ENCODE measurements around the gene CNPY4. TPM values are rescaled to one million over a fixed set of nuclear protein-coding genes. Genes with fewer than 3 reads are reported as not detected.

CNPY4 gene
- total RNA-seq, 1 donor from 2014 or later, result 27.7 TPM

GRCh38 chr7:100082978-100083377 lies 36.5 kb upstream of the CNPY4 start:
- H3K4me1 Mint-ChIP-seq, result peaks cover 44% of the 10 kb centered on the region

GRCh38 chr7:100085515-100085914 lies 33.9 kb upstream of the CNPY4 start:
- H3K27me3 Mint-ChIP-seq (ENCODE audit: low read depth), result peaks cover 39% of the 10 kb centered on the region
- H3K4me1 Mint-ChIP-seq, result peaks cover 42% of the 10 kb centered on the region
- peak overlapping the region; percentile 64 for H3K4me3 Mint-ChIP-seq
- TF ChIP-seq CTCF (conservative IDR thresholded peaks at IDR 0.05), result no peak
- H3K9me3 Mint-ChIP-seq, result no peaks in the 10 kb centered on the region
- no peak for DNase-seq (ENCODE audit: low read depth, low spot score)
- H3K36me3 Mint-ChIP-seq (ENCODE audit: low read depth), result peaks cover 3% of the 10 kb centered on the region
- no peak overlapping the region for H3K27ac Mint-ChIP-seq (ENCODE audit: unreplicated experiment)

More at GRCh38 chr7:100082978-100083377, 36.5 kb upstream of the CNPY4 start:
- no peak for TF ChIP-seq CTCF (conservative IDR thresholded peaks at IDR 0.05)
- Mint-ChIP-seq H3K36me3 (ENCODE audit: low read depth) (peaks cover 16% of the 10 kb centered on the region), H3K4me3 (peak overlapping the region; percentile 97), H3K9me3 (no peaks in the 10 kb centered on the region), H3K27me3 (ENCODE audit: low read depth) (peaks cover 33% of the 10 kb centered on the region), H3K27ac (ENCODE audit: unreplicated experiment) (no peak overlapping the region)
- DNase-seq (ENCODE audit: low read depth, low spot score), result no peak

- H3K27me3 Mint-ChIP-seq (ENCODE audit: low read depth), result peaks cover 52% of the 10 kb centered on the region
- H3K27ac Mint-ChIP-seq (ENCODE audit: unreplicated experiment), result no peak overlapping the region
- TF ChIP-seq CTCF (conservative IDR thresholded peaks at IDR 0.05), result no peak
Observed at GRCh38 chr7:100087055-100087750, 32.2 kb upstream of the CNPY4 start.

GRCh38 chr7:100088095-100088620 lies 31.3 kb upstream of the CNPY4 start:
- no peak for DNase-seq (ENCODE audit: low read depth, low spot score)
- H3K27me3 Mint-ChIP-seq (ENCODE audit: low read depth), result peaks cover 56% of the 10 kb centered on the region
- peaks cover 25% of the 10 kb centered on the region for H3K36me3 Mint-ChIP-seq (ENCODE audit: low read depth)
- H3K4me3 Mint-ChIP-seq, result peak overlapping the region; percentile 99
- no peak for TF ChIP-seq CTCF (conservative IDR thresholded peaks at IDR 0.05)
- peak overlapping the region; percentile 75 for H3K27ac Mint-ChIP-seq (ENCODE audit: unreplicated experiment)
- H3K4me1 Mint-ChIP-seq, result peaks cover 45% of the 10 kb centered on the region
- H3K9me3 Mint-ChIP-seq, result no peaks in the 10 kb centered on the region

More at GRCh38 chr7:100087055-100087750, 32.2 kb upstream of the CNPY4 start:
- H3K36me3 Mint-ChIP-seq (ENCODE audit: low read depth), result peaks cover 16% of the 10 kb centered on the region
- DNase-seq (ENCODE audit: low read depth, low spot score), result no peak
- H3K9me3 Mint-ChIP-seq, result no peaks in the 10 kb centered on the region
- peak overlapping the region; percentile 99 for H3K4me3 Mint-ChIP-seq
- peaks cover 43% of the 10 kb centered on the region for H3K4me1 Mint-ChIP-seq

- Mint-ChIP-seq H3K9me3 (no peaks in the 10 kb centered on the region), H3K4me1 (peaks cover 52% of the 10 kb centered on the region), H3K27ac (ENCODE audit: unreplicated experiment) (peak within 1 kb of the TSS; percentile 81), H3K36me3 (ENCODE audit: low read depth) (peaks cover 32% of the 10 kb centered on the region), H3K27me3 (ENCODE audit: low read depth) (peaks cover 60% of the 10 kb centered on the region), H3K4me3 (peak within 1 kb of the TSS; percentile 99)
- TF ChIP-seq CTCF (conservative IDR thresholded peaks at IDR 0.05), result no peak
- peak; percentile 80 for DNase-seq (ENCODE audit: low read depth, low spot score)
Observed at GRCh38 chr7:100088621-100089457, 30.6 kb upstream of the CNPY4 start, which contains the start of gene COPS6. TSS of gene COPS6 (plus strand) at chr7:100088969. CDS start at chr7:100088991, 22 bp downstream.
